ENCODE results near the gene ZFP36. TPM values are rescaled to one million over a fixed set of nuclear protein-coding genes. Genes with fewer than 3 reads are reported as not detected.
"Not testable (repeated sequence)": the region's sequence is repeated elsewhere in the genome, so short reads cannot be mapped to it uniquely, and the experiment has no call there.

ZFP36 gene
- total RNA-seq, 1 experiment from 2014 or later, result 16.3 TPM

- H2AFZ ChIP-seq (ENCODE audit: low read length), result no peak overlapping the region
- H3K9me3 ChIP-seq (ENCODE audit: low read length), result no peaks in the 10 kb centered on the region
- H3K4me2 ChIP-seq (ENCODE audit: low read depth, low read length, poor library complexity, severe bottlenecking), result no peak overlapping the region
- no peak overlapping the region for H3K27ac ChIP-seq (ENCODE audit: low read length)
- peaks cover under 1% of the 10 kb centered on the region; the same call in 1 of the 2 replicates for H4K20me1 ChIP-seq (ENCODE audit: insufficient read depth, low read depth, low read length)
- peaks cover 16% of the 10 kb centered on the region; the same call in 1 of the 2 replicates for H3K36me3 ChIP-seq (ENCODE audit: insufficient read depth, low read length)
- H3K9ac ChIP-seq (ENCODE audit: low read length), result no peak overlapping the region
- no peak overlapping the region for H3K4me3 ChIP-seq (ENCODE audit: low read length)
- H3K79me2 ChIP-seq (ENCODE audit: low read length), result no peaks in the 10 kb centered on the region
- no peaks in the 10 kb centered on the region for H3K4me1 ChIP-seq (ENCODE audit: low read length)
- H3K9me2 ChIP-seq (replicated peaks; ENCODE audit: insufficient read depth, low read length), result no peaks in the 10 kb centered on the region
- DNase-seq, result no peak
- H3K27me3 ChIP-seq (ENCODE audit: low read length), result no peaks in the 10 kb centered on the region
Observed at GRCh38 chr19:39370735-39371134, 35.9 kb upstream of the ZFP36 start.

GRCh38 chr19:39372047-39372802 lies 34.4 kb upstream of the ZFP36 start:
- Histone ChIP-seq H3K27me3 (ENCODE audit: low read length) (no peaks in the 10 kb centered on the region), H3K4me3 (ENCODE audit: low read length) (no peak overlapping the region), H3K9me2 (replicated peaks; ENCODE audit: insufficient read depth, low read length) (no peaks in the 10 kb centered on the region), H3K9me3 (ENCODE audit: low read length) (no peaks in the 10 kb centered on the region), H3K4me1 (ENCODE audit: low read length) (no peaks in the 10 kb centered on the region), H2AFZ (ENCODE audit: low read length) (no peak overlapping the region), H3K9ac (ENCODE audit: low read length) (no peak overlapping the region), H3K27ac (ENCODE audit: low read length) (no peak overlapping the region), H3K4me2 (ENCODE audit: low read depth, low read length, poor library complexity, severe bottlenecking) (no peak overlapping the region), H3K36me3 (ENCODE audit: insufficient read depth, low read length) (peaks cover 16% of the 10 kb centered on the region; the same call in 1 of the 2 replicates), H3K79me2 (ENCODE audit: low read length) (no peaks in the 10 kb centered on the region), H4K20me1 (ENCODE audit: insufficient read depth, low read depth, low read length) (no peaks in the 10 kb centered on the region; the same call in 1 of the 2 replicates)
- DNase-seq, result no peak

- H3K36me3 ChIP-seq (ENCODE audit: insufficient read depth, low read length), result peaks cover 16% of the 10 kb centered on the region; the same call in 1 of the 2 replicates
- no peak overlapping the region for H3K9ac ChIP-seq (ENCODE audit: low read length)
- no peaks in the 10 kb centered on the region for H3K9me3 ChIP-seq (ENCODE audit: low read length)
- no peak overlapping the region for H3K27ac ChIP-seq (ENCODE audit: low read length)
- H3K9me2 ChIP-seq (replicated peaks; ENCODE audit: insufficient read depth, low read length), result no peaks in the 10 kb centered on the region
- H3K27me3 ChIP-seq (ENCODE audit: low read length), result no peaks in the 10 kb centered on the region
- no peak overlapping the region for H2AFZ ChIP-seq (ENCODE audit: low read length)
- DNase-seq, result no peak
- no peaks in the 10 kb centered on the region for H3K4me1 ChIP-seq (ENCODE audit: low read length)
- no peak overlapping the region for H3K4me2 ChIP-seq (ENCODE audit: low read depth, low read length, poor library complexity, severe bottlenecking)
- H3K79me2 ChIP-seq (ENCODE audit: low read length), result no peaks in the 10 kb centered on the region
- H3K4me3 ChIP-seq (ENCODE audit: low read length), result no peak overlapping the region
- no peaks in the 10 kb centered on the region; the same call in 1 of the 2 replicates for H4K20me1 ChIP-seq (ENCODE audit: insufficient read depth, low read depth, low read length)
Observed at GRCh38 chr19:39372941-39373340, 33.7 kb upstream of the ZFP36 start.

GRCh38 chr19:39375929-39376328 lies 30.7 kb upstream of the ZFP36 start:
- Histone ChIP-seq H3K9me3 (ENCODE audit: low read length) (no peaks in the 10 kb centered on the region), H3K27me3 (ENCODE audit: low read length) (no peaks in the 10 kb centered on the region), H4K20me1 (ENCODE audit: insufficient read depth, low read depth, low read length) (no peaks in the 10 kb centered on the region; the same call in 1 of the 2 replicates), H3K27ac (ENCODE audit: low read length) (no peak overlapping the region), H3K9me2 (replicated peaks; ENCODE audit: insufficient read depth, low read length) (no peaks in the 10 kb centered on the region), H3K79me2 (ENCODE audit: low read length) (no peaks in the 10 kb centered on the region), H3K9ac (ENCODE audit: low read length) (no peak overlapping the region), H3K4me1 (ENCODE audit: low read length) (no peaks in the 10 kb centered on the region), H3K36me3 (ENCODE audit: insufficient read depth, low read length) (0 out of 2 replicates have a peak, but pooled peaks cover 8% of the 10 kb centered on the region), H3K4me2 (ENCODE audit: low read depth, low read length, poor library complexity, severe bottlenecking) (no peak overlapping the region), H3K4me3 (ENCODE audit: low read length) (no peak overlapping the region), H2AFZ (ENCODE audit: low read length) (no peak overlapping the region)
- DNase-seq, result no peak

GRCh38 chr19:39377373-39378362 lies 29.0 kb upstream of the ZFP36 start:
- no peaks in the 10 kb centered on the region for H3K79me2 ChIP-seq (ENCODE audit: low read length)
- H3K36me3 ChIP-seq (ENCODE audit: insufficient read depth, low read length), result 0 out of 2 replicates have a peak, but pooled peaks cover 4% of the 10 kb centered on the region
- no peaks in the 10 kb centered on the region for H3K9me3 ChIP-seq (ENCODE audit: low read length)
- no peaks in the 10 kb centered on the region for H3K4me1 ChIP-seq (ENCODE audit: low read length)
- H2AFZ ChIP-seq (ENCODE audit: low read length), result no peak overlapping the region
- no peak overlapping the region for H3K9ac ChIP-seq (ENCODE audit: low read length)
- H3K4me2 ChIP-seq (ENCODE audit: low read depth, low read length, poor library complexity, severe bottlenecking), result no peak overlapping the region
- H4K20me1 ChIP-seq (ENCODE audit: insufficient read depth, low read depth, low read length), result no peaks in the 10 kb centered on the region; the same call in 1 of the 2 replicates
- no peak overlapping the region for H3K27ac ChIP-seq (ENCODE audit: low read length)
- no peak for DNase-seq
- no peak overlapping the region for H3K4me3 ChIP-seq (ENCODE audit: low read length)
- no peaks in the 10 kb centered on the region for H3K27me3 ChIP-seq (ENCODE audit: low read length)
- H3K9me2 ChIP-seq (replicated peaks; ENCODE audit: insufficient read depth, low read length), result no peaks in the 10 kb centered on the region

- H3K9ac ChIP-seq (ENCODE audit: low read length); DNase-seq; H3K4me2 ChIP-seq (ENCODE audit: low read depth, low read length, poor library complexity, severe bottlenecking); H3K36me3 ChIP-seq (ENCODE audit: insufficient read depth, low read length); H2AFZ ChIP-seq (ENCODE audit: low read length); H3K4me3 ChIP-seq (ENCODE audit: low read length); H4K20me1 ChIP-seq (ENCODE audit: insufficient read depth, low read depth, low read length); H3K27me3 ChIP-seq (ENCODE audit: low read length); H3K27ac ChIP-seq (ENCODE audit: low read length); H3K4me1 ChIP-seq (ENCODE audit: low read length); H3K79me2 ChIP-seq (ENCODE audit: low read length); H3K9me3 ChIP-seq (ENCODE audit: low read length); H3K9me2 ChIP-seq (replicated peaks; ENCODE audit: insufficient read depth, low read length): not testable (repeated sequence)
Observed at GRCh38 chr19:39379366-39379765, 27.3 kb upstream of the ZFP36 start.

- no peak overlapping the region for H3K4me3 ChIP-seq (ENCODE audit: low read length)
- no peak overlapping the region for H3K9ac ChIP-seq (ENCODE audit: low read length)
- no peaks in the 10 kb centered on the region; the same call in 1 of the 2 replicates for H4K20me1 ChIP-seq (ENCODE audit: insufficient read depth, low read depth, low read length)
- no peaks in the 10 kb centered on the region for H3K79me2 ChIP-seq (ENCODE audit: low read length)
- no peaks in the 10 kb centered on the region for H3K27me3 ChIP-seq (ENCODE audit: low read length)
- H3K9me2 ChIP-seq (replicated peaks; ENCODE audit: insufficient read depth, low read length), result no peaks in the 10 kb centered on the region
- no peak for DNase-seq
- H3K4me1 ChIP-seq (ENCODE audit: low read length), result no peaks in the 10 kb centered on the region
- no peak overlapping the region for H3K4me2 ChIP-seq (ENCODE audit: low read depth, low read length, poor library complexity, severe bottlenecking)
- H3K36me3 ChIP-seq (ENCODE audit: insufficient read depth, low read length), result peaks cover 10% of the 10 kb centered on the region
- no peak overlapping the region for H3K27ac ChIP-seq (ENCODE audit: low read length)
- no peaks in the 10 kb centered on the region for H3K9me3 ChIP-seq (ENCODE audit: low read length)
- no peak overlapping the region for H2AFZ ChIP-seq (ENCODE audit: low read length)
Observed at GRCh38 chr19:39379865-39380396, 26.7 kb upstream of the ZFP36 start.
